GM19240 (cell line): ENCODE results near the gene MESD.
A peak's percentile ranks its signal among the peaks of the same experiment; 100 is the strongest.

Experiments used
- DNase-seq: peaks from one replicate; pipeline ENCODE4 v3.0.0; 2011; ENCODE audit warnings: low spot score; ENCODE audit not compliant: insufficient read length

Gene MESD

GRCh38 chr15:81015621-81016488, 26.2 kb upstream of the MESD start:
- DNase-seq = no peak

- no peak for DNase-seq
These were observed 25.0 kb upstream of the MESD start for GRCh38 chr15:81014446-81015093.

- no peak for DNase-seq
These were observed 23.8 kb upstream of the MESD start for GRCh38 chr15:81013396-81013929.

- no peak for DNase-seq
These were observed 23.0 kb upstream of the MESD start for GRCh38 chr15:81012588-81012987.

- no peak for DNase-seq
These were observed 22.0 kb upstream of the MESD start for GRCh38 chr15:81011593-81011992.

GRCh38 chr15:81010086-81010485, 20.5 kb upstream of the MESD start:
- DNase-seq = no peak

- DNase-seq = no peak
These were observed 18.7 kb upstream of the MESD start for GRCh38 chr15:81008312-81008711.

GRCh38 chr15:81007428-81008064, 17.9 kb upstream of the MESD start:
- no peak for DNase-seq

- DNase-seq = no peak
These were observed 16.5 kb upstream of the MESD start for GRCh38 chr15:81006124-81006523.

- DNase-seq = no peak
These were observed 13.4 kb upstream of the MESD start for GRCh38 chr15:81003097-81003350.

- DNase-seq = no peak
These were observed 12.9 kb upstream of the MESD start for GRCh38 chr15:81002331-81003096.

- DNase-seq = no peak
These were observed 12.4 kb upstream of the MESD start for GRCh38 chr15:81002009-81002330.

GRCh38 chr15:81001152-81002008, 11.8 kb upstream of the MESD start:
- DNase-seq = peak; percentile 35

- DNase-seq = peak; percentile 44
These were observed 11.1 kb upstream of the MESD start, which contains the start of gene TLNRD1 for GRCh38 chr15:81000624-81001151. TSS of gene TLNRD1 (plus strand) at chr15:81000923. CDS start at chr15:81002272, 1,349 bp downstream.

- no peak for DNase-seq
These were observed 10.6 kb upstream of the MESD start for GRCh38 chr15:81000144-81000623.

- DNase-seq = no peak
These were observed 10.0 kb upstream of the MESD start for GRCh38 chr15:80999623-81000036.

GRCh38 chr15:80998251-80998650, 8.6 kb upstream of the MESD start:
- DNase-seq = no peak

GRCh38 chr15:80997692-80998091, 8.1 kb upstream of the MESD start:
- no peak for DNase-seq

GRCh38 chr15:80996247-80996646, 6.6 kb upstream of the MESD start:
- DNase-seq = no peak

GRCh38 chr15:80992441-80992840, 2.8 kb upstream of the MESD start:
- no peak for DNase-seq
